Hepatocyte (in vitro differentiated cells): ENCODE measurements around the gene STAMBP. TPM values are rescaled to one million over a fixed set of nuclear protein-coding genes. Genes with fewer than 3 reads are reported as not detected.
A peak's percentile ranks its signal among the peaks of the same experiment; 100 is the strongest.

Experiments
- DNase-seq: peaks from one replicate; pipeline ENCODE4 v3.0.0-alpha.2; 2016; ENCODE audit warnings: low spot score
- H2AFZ ChIP-seq: fragments of 200-600 bp; sonication (generic); 2 replicates; pipeline ENCODE4 v1.6.0; 2016; ENCODE audit warnings: antibody characterized with exemption, mild to moderate bottlenecking
- H3K27ac ChIP-seq: fragments of 200-600 bp; sonication (generic); 2 replicates; pipeline ENCODE4 v1.5.1; 2016; ENCODE audit warnings: mild to moderate bottlenecking
- H3K27me3 ChIP-seq: fragments of 200-600 bp; sonication (generic); 2 replicates; pipeline ENCODE4 v1.6.1; 2016
- H3K36me3 ChIP-seq: fragments of 200-600 bp; sonication (generic); replicated peaks from 2 replicates; pipeline ENCODE4 v1.5.1; 2016; ENCODE audit warnings: low read depth; ENCODE audit not compliant: insufficient read depth
- H3K4me1 ChIP-seq: fragments of 200-600 bp; sonication (generic); 2 replicates; pipeline ENCODE4 v1.5.1; 2016; ENCODE audit warnings: mild to moderate bottlenecking, moderate library complexity; ENCODE audit not compliant: insufficient read depth
- H3K4me2 ChIP-seq: fragments of 200-600 bp; sonication (generic); 2 replicates; pipeline ENCODE4 v1.6.0; 2016
- H3K4me3 ChIP-seq: fragments of 200-600 bp; sonication (generic); 2 replicates; pipeline ENCODE4 v1.5.1; 2016; ENCODE audit warnings: mild to moderate bottlenecking
- H3K79me2 ChIP-seq: fragments of 200-600 bp; sonication (generic); 2 replicates; pipeline ENCODE4 v1.6.0; 2017; ENCODE audit warnings: mild to moderate bottlenecking
- H3K9me2 ChIP-seq: fragments of 200-600 bp; sonication (generic); replicated peaks from 2 replicates; pipeline ENCODE4 v1.6.0; 2017; ENCODE audit warnings: mild to moderate bottlenecking; ENCODE audit not compliant: insufficient read depth
- H3K9me3 ChIP-seq: fragments of 200-600 bp; sonication (generic); 2 replicates; pipeline ENCODE4 v1.5.1; 2016; ENCODE audit warnings: low read depth, mild to moderate bottlenecking
- H4K20me1 ChIP-seq: fragments of 200-600 bp; sonication (generic); 2 replicates; pipeline ENCODE4 v1.6.0; 2016; ENCODE audit warnings: mild to moderate bottlenecking; ENCODE audit not compliant: insufficient read depth, poor library complexity, severe bottlenecking
- CTCF ChIP-seq: fragments of 200-600 bp; sonication (generic); IDR thresholded peaks from 2 replicates; pipeline ENCODE4 v1.5.1; 2016; ENCODE audit warnings: antibody characterized with exemption, mild to moderate bottlenecking; ENCODE audit not compliant: poor library complexity
- EZH2 ChIP-seq: fragments of 200-600 bp; sonication (generic); IDR thresholded peaks from 2 replicates; pipeline ENCODE4 v1.6.1; 2016; ENCODE audit warnings: antibody characterized with exemption, mild to moderate bottlenecking, borderline replicate concordance
- EZH2phosphoT487 ChIP-seq: fragments of 200-600 bp; sonication (generic); IDR thresholded peaks from one replicate; pipeline ENCODE4 v1.6.1; 2018; ENCODE audit warnings: antibody characterized with exemption, mild to moderate bottlenecking, low read depth, moderate library complexity; ENCODE audit not compliant: unreplicated experiment, severe bottlenecking
- WGBS: methylation state at CpG from one replicate; pipeline ENCODE4 v1.1.6; 2016; ENCODE audit warnings: low lambda C conversion rate; ENCODE audit errors: missing lambda C conversion rate; 5-methylcytosine and 5-hydroxymethylcytosine counted together
- polyA plus RNA-seq: library from polyadenylated mRNA; unstranded; fragments of >200 nt; fragmentation: Nextera tagmentation; extraction: Ambion mirVana; gene quantifications from 2 replicates; pipeline ENCODE4 v1.2.1, GENCODE V29; 2016
- total RNA-seq: library from RNA; depleted of rRNA; stranded (reverse); fragments of >200 nt; gene quantifications from 2 replicates; pipeline ENCODE4 v1.2.3, GENCODE V29; 2014

The STAMBP gene
- total and polyA plus RNA-seq, 2 experiments from 2014 or later: 34.3 to 43.0 TPM

GRCh38 chr2:73919596-73920228 lies 91.0 kb downstream of the STAMBP start:
- DNase-seq: no peak
- Histone ChIP-seq H3K4me2 (no peak overlapping the region), H3K4me3 (no peak overlapping the region), H3K79me2 (no peaks in the 10 kb centered on the region), H3K4me1 (no peaks in the 10 kb centered on the region), H3K27ac (no peak overlapping the region), H2AFZ (no peak overlapping the region), H3K9me2 (no peaks in the 10 kb centered on the region), H3K36me3 (no peaks in the 10 kb centered on the region), H3K27me3 (no peaks in the 10 kb centered on the region), H4K20me1 (no peaks in the 10 kb centered on the region), H3K9me3 (no peaks in the 10 kb centered on the region)
- no peak for TF ChIP-seq CTCF
- no peak for TF ChIP-seq EZH2
- TF ChIP-seq EZH2phosphoT487: no peak
- WGBS: 90% methylated on average over 7 of the region's 7 CpGs

- DNase-seq: peak; percentile 55
- no peaks in the 10 kb centered on the region for H4K20me1 ChIP-seq
- no peaks in the 10 kb centered on the region for H3K27me3 ChIP-seq
- no peaks in the 10 kb centered on the region for H3K9me2 ChIP-seq
- no peaks in the 10 kb centered on the region for H3K4me1 ChIP-seq
- WGBS: 47% methylated on average over 12 of the region's 12 CpGs
- no peak overlapping the region for H3K4me3 ChIP-seq
- no peaks in the 10 kb centered on the region for H3K79me2 ChIP-seq
- no peaks in the 10 kb centered on the region for H3K9me3 ChIP-seq
- H3K4me2 ChIP-seq: no peak overlapping the region
- no peak overlapping the region for H2AFZ ChIP-seq
- H3K27ac ChIP-seq: no peak overlapping the region
- H3K36me3 ChIP-seq: no peaks in the 10 kb centered on the region
- TF ChIP-seq EZH2phosphoT487 (no peak), CTCF (peak; percentile 24)
These were observed 92.1 kb downstream of the STAMBP start for GRCh38 chr2:73920577-73921545.

- Histone ChIP-seq H3K9me3 (no peaks in the 10 kb centered on the region), H3K4me2 (no peak overlapping the region), H2AFZ (no peak overlapping the region)
These were observed 92.8 kb downstream of the STAMBP start for GRCh38 chr2:73921581-73921980.

More at GRCh38 chr2:73921581-73921980, 92.8 kb downstream of the STAMBP start:
- DNase-seq: no peak
- TF ChIP-seq CTCF (no peak), EZH2 (no peak), EZH2phosphoT487 (no peak)
- no peaks in the 10 kb centered on the region for H3K36me3 ChIP-seq
- no peaks in the 10 kb centered on the region for H3K9me2 ChIP-seq
- no peak overlapping the region for H3K4me3 ChIP-seq
- H3K27ac ChIP-seq: no peak overlapping the region
- no peaks in the 10 kb centered on the region for H3K79me2 ChIP-seq
- no peaks in the 10 kb centered on the region for H4K20me1 ChIP-seq
- no peaks in the 10 kb centered on the region for H3K27me3 ChIP-seq
- WGBS: 86% methylated on average over 5 of the region's 9 CpGs
- H3K4me1 ChIP-seq: no peaks in the 10 kb centered on the region
